Psoas muscle (tissue), 8 donors: Measurements from ENCODE around the gene EVL. TPM values are rescaled to one million over a fixed set of nuclear protein-coding genes. Genes with fewer than 3 reads are reported as not detected.

Experiments used
- ATAC-seq, 4 donors: fragments of 200-7000 bp; cut with Tn5 transposase; one replicate each; pipeline ENCODE4 v1.9.1; 2020; ENCODE audit warnings: moderate library complexity in 3 of 4, mild to moderate bottlenecking in 2 of 4
- DNase-seq, 2 donors: peaks; one replicate each; pipeline ENCODE4 v3.0.0-alpha.2; 2020
- H3K27ac ChIP-seq: fragments of 200-600 bp; one replicate; pipeline ENCODE4 v1.8.0; 2022
- H3K27me3 ChIP-seq, 3 donors: fragments of 200-600 bp in 1 of 3; one replicate each; pipeline versions ENCODE4 v1.6.1 to v1.8.0; 2013 to 2022; ENCODE audit warnings: low read length in 2 of 3, mild to moderate bottlenecking in 2 of 3, moderate library complexity in 1 of 3; ENCODE audit not compliant: insufficient read depth in 3 of 3
- H3K36me3 ChIP-seq, 2 donors: fragments of 200-600 bp in 1 of 2; one replicate each; pipeline versions ENCODE4 v1.6.1 to v1.8.0; 2013 to 2022; ENCODE audit warnings: low read depth in 1 of 2, mild to moderate bottlenecking in 1 of 2, moderate library complexity in 1 of 2; ENCODE audit not compliant: insufficient read depth in 1 of 2
- H3K4me1 ChIP-seq: fragments of 200-600 bp; one replicate; pipeline ENCODE4 v1.8.0; 2022
- H3K4me3 ChIP-seq: fragments of 200-600 bp; one replicate; pipeline ENCODE4 v1.8.0; 2022; ENCODE audit warnings: mild to moderate bottlenecking
- H3K9me3 ChIP-seq: fragments of 200-600 bp; one replicate; pipeline ENCODE4 v1.8.0; 2022
- WGBS, 3 donors: extraction: QIAGEN DNeasy Blood & Tissue Kit; methylation state at CpG; one replicate each; pipeline versions ENCODE4 v1.1.6 to v1.1.7; 2013; 5-methylcytosine and 5-hydroxymethylcytosine counted together
- intact Hi-C, 2 donors: fragments of 100-400 bp; cut with DNase I; formaldehyde crosslinking; loops; one replicate each; pipeline versions ENCODE4 v1.11.0 to v1.14.2; 2022
- polyA plus RNA-seq, 3 donors: library from polyadenylated mRNA; stranded (reverse); fragments of 200-250 nt; gene quantifications; one replicate each; pipeline ENCODE4 v1.2.3, GENCODE V29; 2013
- total RNA-seq, 4 donors: library from RNA; stranded (reverse); fragmentation: NEBNext Ultra II Directional in 2 of 4; extraction: Animal tissue kit (Norgen Biotek cat#: 25700) in 2 of 4; gene quantifications; one replicate each; pipeline versions ENCODE4 v1.2.1 to v1.2.4, GENCODE V29; 2021 to 2023
- TF ChIP-seq, protein P1 (sequence below): fragments of 200-600 bp; IDR thresholded peaks from one replicate; pipeline ENCODE4 v1.8.0; 2022; ENCODE audit warnings: antibody characterized with exemption
- donor health status: healthy with polysubstance abuse.
- donor health status: DM: no; HTN: no; CAD: no; lungs with moderate emphysema.
- donor health status: Bipolar disorder and iron deficiency.
- donor health status: healthy.
- donor health status: DM: yes; HTN: yes; CAD: no.
- donor health status: DM: no; HTN: no; CAD: no.
- donor health status: DM: no; HTN: no; CAD: no.
- donor health status: DM: yes; HTN: yes; CAD: no.

The EVL gene
- total and polyA plus RNA-seq, 7 donors, result 9.6 to 30.4 (median 17.1) TPM

DNA sequence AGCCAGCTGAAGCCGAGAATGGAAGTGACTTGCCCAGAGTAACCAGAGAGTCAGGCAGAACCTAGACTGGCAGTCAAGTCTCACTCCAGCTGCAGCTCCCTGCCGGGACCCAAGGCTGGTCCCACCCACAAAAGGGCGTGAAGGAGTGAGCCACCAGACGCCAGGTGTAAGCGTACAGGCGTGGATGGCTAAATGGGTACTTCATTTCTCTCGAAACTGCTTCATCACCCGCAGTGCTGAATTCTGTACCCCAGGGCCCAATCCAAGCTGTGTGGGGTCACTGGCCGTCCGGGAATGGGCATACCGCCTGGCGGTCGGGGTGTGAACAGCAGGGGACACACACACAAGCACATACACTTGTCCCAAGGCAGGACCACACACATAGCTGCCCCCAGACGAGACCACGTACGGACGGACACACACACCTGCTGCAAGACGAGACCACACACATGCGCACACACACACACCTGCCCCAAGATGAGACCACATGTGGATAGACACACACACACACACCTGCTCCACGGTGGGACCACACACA lies 59.4 kb downstream of the EVL start:
- H3K4me3 ChIP-seq, result no peak overlapping the region
- ATAC-seq (no peak), DNase-seq (no peak)
- H3K9me3 ChIP-seq, result no peaks in the 10 kb centered on the region
- H3K27me3 ChIP-seq, result no peaks in the 10 kb centered on the region
- TF ChIP-seq, protein P1, sequence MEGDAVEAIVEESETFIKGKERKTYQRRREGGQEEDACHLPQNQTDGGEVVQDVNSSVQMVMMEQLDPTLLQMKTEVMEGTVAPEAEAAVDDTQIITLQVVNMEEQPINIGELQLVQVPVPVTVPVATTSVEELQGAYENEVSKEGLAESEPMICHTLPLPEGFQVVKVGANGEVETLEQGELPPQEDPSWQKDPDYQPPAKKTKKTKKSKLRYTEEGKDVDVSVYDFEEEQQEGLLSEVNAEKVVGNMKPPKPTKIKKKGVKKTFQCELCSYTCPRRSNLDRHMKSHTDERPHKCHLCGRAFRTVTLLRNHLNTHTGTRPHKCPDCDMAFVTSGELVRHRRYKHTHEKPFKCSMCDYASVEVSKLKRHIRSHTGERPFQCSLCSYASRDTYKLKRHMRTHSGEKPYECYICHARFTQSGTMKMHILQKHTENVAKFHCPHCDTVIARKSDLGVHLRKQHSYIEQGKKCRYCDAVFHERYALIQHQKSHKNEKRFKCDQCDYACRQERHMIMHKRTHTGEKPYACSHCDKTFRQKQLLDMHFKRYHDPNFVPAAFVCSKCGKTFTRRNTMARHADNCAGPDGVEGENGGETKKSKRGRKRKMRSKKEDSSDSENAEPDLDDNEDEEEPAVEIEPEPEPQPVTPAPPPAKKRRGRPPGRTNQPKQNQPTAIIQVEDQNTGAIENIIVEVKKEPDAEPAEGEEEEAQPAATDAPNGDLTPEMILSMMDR, result no peak
- peaks cover 0 to 12% of the 10 kb centered on the region in 2 donors for H3K36me3 ChIP-seq
- WGBS, 3 donors, result 82 to 87% (median 84%) methylated on average over 20 of the region's 20 CpGs
- intact Hi-C loops, result no loop called here
- H3K27ac ChIP-seq, result no peak overlapping the region
- H3K4me1 ChIP-seq, result no peaks in the 10 kb centered on the region

DNA sequence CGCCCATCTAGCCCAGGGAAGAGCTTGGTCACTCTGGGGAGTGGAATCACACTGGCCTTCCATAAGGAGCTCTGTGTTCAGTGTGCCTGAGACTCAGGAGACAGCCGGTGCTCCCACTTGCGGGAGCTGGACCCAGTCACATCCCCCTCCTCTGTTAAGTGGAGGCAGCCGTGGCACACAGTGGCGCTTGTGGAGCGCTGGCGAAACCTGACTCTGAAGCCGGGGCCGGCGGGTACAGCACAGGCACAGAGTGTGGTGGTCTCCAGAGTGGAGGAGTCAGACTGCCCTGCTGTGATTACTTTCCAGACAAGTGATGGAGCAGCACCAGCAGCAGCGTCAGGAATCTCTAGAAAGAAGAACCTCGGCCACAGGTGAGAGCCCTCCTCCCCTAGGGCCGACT lies 61.2 kb downstream of the EVL start:
- DNase-seq, result no peak
- H3K4me3 ChIP-seq, result no peak overlapping the region
- no peak overlapping the region for H3K27ac ChIP-seq
- ATAC-seq, result no peak
- H3K36me3 ChIP-seq, result peaks cover 0 to 19% of the 10 kb centered on the region in 2 donors
- TF ChIP-seq, protein P1, result no peak
- H3K27me3 ChIP-seq, result no peaks in the 10 kb centered on the region
- intact Hi-C loops, result no loop called here
- 90 to 96% (median 92%) methylated on average over 13 of the region's 13 CpGs for WGBS, 3 donors
- no peaks in the 10 kb centered on the region for H3K9me3 ChIP-seq
- no peaks in the 10 kb centered on the region for H3K4me1 ChIP-seq

DNA sequence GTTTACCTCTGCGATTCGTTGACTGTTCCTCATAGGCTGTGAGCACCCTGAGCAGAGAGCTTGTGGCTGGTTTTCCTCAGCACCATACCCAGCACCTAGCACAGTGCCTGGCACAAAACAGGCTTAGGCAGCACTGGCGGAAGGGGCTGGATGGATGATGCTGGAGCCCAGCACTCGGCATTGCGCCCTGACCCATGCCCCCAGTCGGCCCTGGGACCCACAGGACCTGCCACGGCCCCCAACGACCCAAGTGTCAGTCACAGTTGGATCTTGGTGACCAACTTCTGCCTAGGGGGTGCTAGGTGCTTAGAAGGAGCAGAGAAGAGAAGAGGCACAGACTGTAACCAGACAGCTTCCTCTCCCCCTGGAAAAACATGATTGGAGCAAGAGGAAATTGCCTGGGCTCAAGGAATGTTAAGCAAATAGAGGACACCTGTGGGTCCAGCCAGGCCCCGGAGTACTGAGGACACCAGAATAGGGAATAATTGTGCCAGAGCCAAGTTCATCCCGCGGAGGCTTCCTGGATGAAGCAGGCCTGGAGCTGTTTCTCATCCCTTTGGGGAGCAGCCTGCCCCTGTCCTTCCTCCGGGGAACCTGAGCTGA lies 62.7 kb downstream of the EVL start:
- intact Hi-C loops, result no loop called here
- no peaks in the 10 kb centered on the region for H3K4me1 ChIP-seq
- H3K9me3 ChIP-seq, result no peaks in the 10 kb centered on the region
- ATAC-seq (no peak), DNase-seq (no peak)
- no peak overlapping the region for H3K4me3 ChIP-seq
- H3K27me3 ChIP-seq, result no peaks in the 10 kb centered on the region
- WGBS, 3 donors, result 81 to 83% (median 81%) methylated on average over 12 of the region's 12 CpGs
- H3K36me3 ChIP-seq, result peaks cover 0 to 23% of the 10 kb centered on the region in 2 donors
- TF ChIP-seq, protein P1, result no peak
- H3K27ac ChIP-seq, result no peak overlapping the region

DNA sequence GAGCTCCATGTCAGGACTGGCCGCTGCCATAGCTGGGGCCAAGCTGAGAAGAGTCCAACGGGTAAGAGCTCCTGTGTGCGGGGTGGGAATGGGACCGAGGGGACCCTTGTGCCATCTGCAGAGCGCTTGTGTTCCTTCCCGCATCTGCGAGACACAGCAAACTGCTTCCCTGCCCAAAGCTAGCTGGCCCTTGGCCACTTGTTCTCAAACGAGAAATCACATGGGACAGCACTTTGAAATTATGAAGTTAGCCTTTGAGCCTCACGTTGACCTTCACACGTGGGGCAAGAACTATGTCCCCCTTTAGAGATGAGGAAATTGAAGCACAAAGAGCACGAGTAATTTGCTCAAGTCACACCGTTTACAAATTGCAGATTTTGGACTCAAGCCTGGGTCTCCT lies 63.5 kb downstream of the EVL start:
- TF ChIP-seq, protein P1, result no peak
- 51 to 66% (median 53%) methylated on average over 12 of the region's 12 CpGs for WGBS, 3 donors
- peak in 2 of 4 donors; percentile 34 to 49 for ATAC-seq
- H3K27ac ChIP-seq, result no peak overlapping the region
- H3K4me3 ChIP-seq, result no peak overlapping the region
- H3K27me3 ChIP-seq, result no peaks in the 10 kb centered on the region
- H3K36me3 ChIP-seq, result peaks cover 0 to 26% of the 10 kb centered on the region in 2 donors
- intact Hi-C loops, result no loop called here
- no peaks in the 10 kb centered on the region for H3K9me3 ChIP-seq
- H3K4me1 ChIP-seq, result no peaks in the 10 kb centered on the region
- peak; percentile 40 to 73 for DNase-seq

DNA sequence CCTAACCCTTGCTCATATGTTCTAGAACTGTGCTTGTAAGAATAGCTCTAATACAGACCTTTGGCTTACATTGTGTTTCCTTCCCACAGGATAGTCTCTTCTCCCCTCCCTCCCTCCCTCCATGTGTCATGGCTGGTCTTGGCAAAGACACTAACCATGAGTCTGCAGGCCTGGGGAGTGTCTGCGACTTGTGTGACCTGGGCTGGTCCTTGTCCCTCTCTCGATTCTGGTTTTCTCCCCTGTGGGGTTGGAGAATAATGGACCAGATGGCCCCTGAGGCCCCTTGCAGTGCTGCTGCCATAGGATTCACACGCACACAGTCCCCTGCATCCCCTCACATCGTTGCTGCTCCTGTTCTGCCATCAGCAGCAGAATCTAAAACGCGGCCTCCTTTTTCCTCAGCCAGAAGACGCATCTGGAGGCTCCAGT lies 64.0 kb downstream of the EVL start:
- intact Hi-C loops, result no loop called here
- ATAC-seq (peak in 3 of 4 donors; percentile 49 to 62 (median 51)), DNase-seq (no peak)
- TF ChIP-seq, protein P1, result no peak
- Histone ChIP-seq H3K27me3 (no peaks in the 10 kb centered on the region), H3K4me3 (no peak overlapping the region), H3K36me3 (peaks cover 0 to 26% of the 10 kb centered on the region in 2 donors), H3K4me1 (no peaks in the 10 kb centered on the region), H3K27ac (no peak overlapping the region), H3K9me3 (no peaks in the 10 kb centered on the region)
- WGBS, 3 donors, result 42 to 55% (median 48%) methylated on average over 7 of the region's 7 CpGs
